Measurements from ENCODE around the gene ABL1. TPM values are rescaled to one million over a fixed set of nuclear protein-coding genes. Genes with fewer than 3 reads are reported as not detected.

ABL1 gene
- total and polyA plus RNA-seq, 7 donors = 24.5 to 127 (median 69.6) TPM

DNA sequence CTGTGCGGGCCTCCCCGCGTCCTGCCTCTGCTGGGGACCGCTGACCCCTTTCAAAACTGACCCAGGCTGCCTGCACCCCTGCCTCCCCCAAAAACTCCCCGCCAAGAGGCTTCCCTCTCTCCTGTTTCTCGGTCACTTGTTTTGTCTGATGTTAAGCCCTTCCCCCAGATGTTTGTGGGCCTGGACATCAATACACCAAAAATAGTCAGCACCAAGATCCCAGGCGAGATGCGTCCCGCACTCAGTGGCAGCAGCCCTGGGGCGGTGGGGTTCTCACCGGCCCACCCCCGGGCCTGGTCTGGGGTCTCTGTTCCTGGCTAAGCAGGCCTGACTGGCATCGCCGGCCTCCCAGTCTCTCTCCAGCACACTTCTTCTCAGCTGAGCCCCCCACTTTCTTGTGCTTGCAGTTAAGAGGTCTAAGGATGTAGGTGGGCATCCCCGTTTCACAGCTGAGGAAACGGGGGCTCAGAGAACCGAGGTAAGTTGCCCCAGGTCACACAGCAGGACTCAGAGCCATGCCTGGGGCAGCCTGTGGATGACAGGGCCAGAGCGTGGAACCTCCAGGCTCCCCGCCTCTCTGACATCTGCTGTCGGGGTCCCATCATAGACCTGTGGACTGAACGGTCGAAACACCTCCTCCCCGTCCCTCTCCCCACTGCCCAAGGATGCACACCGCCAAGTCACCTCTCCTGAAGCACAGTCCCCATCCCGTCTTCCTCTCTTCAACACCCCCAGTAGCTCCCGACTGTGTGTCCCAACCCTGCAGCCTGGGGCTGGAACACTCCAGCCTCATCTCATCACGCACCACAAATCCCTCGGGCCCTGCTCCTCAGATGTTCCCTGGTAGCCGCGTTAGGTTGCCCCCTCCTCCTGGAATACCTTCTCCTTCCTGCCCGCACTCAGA, 87.2 kb downstream of the ABL1 start:
- DNase-seq = no peak
- no peaks in the 10 kb centered on the region for H3K9me3 ChIP-seq
- peaks cover 0 to 8% (median 0%) of the 10 kb centered on the region in 4 donors for H3K4me1 ChIP-seq
- no peaks in the 10 kb centered on the region for H3K36me3 ChIP-seq
- 86 to 90% methylated on average over 31 of the region's 31 CpGs for WGBS, 2 donors
- TF ChIP-seq, protein P1, sequence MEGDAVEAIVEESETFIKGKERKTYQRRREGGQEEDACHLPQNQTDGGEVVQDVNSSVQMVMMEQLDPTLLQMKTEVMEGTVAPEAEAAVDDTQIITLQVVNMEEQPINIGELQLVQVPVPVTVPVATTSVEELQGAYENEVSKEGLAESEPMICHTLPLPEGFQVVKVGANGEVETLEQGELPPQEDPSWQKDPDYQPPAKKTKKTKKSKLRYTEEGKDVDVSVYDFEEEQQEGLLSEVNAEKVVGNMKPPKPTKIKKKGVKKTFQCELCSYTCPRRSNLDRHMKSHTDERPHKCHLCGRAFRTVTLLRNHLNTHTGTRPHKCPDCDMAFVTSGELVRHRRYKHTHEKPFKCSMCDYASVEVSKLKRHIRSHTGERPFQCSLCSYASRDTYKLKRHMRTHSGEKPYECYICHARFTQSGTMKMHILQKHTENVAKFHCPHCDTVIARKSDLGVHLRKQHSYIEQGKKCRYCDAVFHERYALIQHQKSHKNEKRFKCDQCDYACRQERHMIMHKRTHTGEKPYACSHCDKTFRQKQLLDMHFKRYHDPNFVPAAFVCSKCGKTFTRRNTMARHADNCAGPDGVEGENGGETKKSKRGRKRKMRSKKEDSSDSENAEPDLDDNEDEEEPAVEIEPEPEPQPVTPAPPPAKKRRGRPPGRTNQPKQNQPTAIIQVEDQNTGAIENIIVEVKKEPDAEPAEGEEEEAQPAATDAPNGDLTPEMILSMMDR (IDR thresholded peaks at IDR 0.05) = no peak
- TF ChIP-seq POLR2A (IDR thresholded peaks at IDR 0.05) (no peak), EP300 (IDR thresholded peaks at IDR 0.05) (no peak)
- peaks cover 0 to 15% (median 7%) of the 10 kb centered on the region in 3 donors for H3K27me3 ChIP-seq
- no peak overlapping the region for H3K4me3 ChIP-seq
- intact Hi-C loops (cut with DNase I) = no loop called here
- H3K27ac ChIP-seq = no peak overlapping the region

DNA sequence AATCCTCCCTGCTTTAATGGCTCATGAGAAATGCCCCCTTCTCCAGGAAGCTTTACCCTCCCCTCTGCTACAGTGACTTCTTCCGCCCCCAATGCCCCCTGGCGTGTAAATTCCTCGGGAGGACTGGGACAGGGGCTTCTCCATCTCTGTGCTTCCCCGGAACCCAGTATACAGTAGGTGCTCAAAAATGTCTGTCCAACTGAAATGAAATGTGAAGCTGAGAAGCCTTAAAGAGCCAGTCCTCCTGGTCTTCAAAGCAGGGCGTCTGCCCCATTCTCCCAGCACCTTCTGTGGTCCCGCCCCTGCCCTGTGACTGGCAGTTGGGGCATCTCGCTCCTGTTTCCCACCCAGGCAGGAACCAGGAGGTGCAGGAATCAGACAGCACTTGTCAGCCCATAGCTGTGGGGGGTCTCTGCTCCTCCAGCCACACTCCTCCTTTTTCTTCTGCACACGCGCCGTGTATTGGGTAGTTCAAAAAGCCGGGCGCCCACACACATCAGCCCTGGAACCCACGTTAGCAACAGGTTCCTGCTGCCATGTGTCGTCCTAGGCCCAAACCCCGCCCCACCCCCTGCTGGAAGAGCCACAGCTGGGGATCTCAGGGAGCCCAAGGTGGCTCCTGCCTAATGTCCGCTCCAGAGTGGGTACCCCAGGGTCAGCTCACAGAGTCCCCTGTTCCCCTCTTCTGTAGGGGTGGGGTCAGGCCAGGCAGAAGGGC, 88.0 kb downstream of the ABL1 start:
- 82 to 89% methylated on average over 16 of the region's 16 CpGs for WGBS, 2 donors
- intact Hi-C loops (cut with DNase I) = no loop called here
- H3K9me3 ChIP-seq = no peaks in the 10 kb centered on the region

DNA sequence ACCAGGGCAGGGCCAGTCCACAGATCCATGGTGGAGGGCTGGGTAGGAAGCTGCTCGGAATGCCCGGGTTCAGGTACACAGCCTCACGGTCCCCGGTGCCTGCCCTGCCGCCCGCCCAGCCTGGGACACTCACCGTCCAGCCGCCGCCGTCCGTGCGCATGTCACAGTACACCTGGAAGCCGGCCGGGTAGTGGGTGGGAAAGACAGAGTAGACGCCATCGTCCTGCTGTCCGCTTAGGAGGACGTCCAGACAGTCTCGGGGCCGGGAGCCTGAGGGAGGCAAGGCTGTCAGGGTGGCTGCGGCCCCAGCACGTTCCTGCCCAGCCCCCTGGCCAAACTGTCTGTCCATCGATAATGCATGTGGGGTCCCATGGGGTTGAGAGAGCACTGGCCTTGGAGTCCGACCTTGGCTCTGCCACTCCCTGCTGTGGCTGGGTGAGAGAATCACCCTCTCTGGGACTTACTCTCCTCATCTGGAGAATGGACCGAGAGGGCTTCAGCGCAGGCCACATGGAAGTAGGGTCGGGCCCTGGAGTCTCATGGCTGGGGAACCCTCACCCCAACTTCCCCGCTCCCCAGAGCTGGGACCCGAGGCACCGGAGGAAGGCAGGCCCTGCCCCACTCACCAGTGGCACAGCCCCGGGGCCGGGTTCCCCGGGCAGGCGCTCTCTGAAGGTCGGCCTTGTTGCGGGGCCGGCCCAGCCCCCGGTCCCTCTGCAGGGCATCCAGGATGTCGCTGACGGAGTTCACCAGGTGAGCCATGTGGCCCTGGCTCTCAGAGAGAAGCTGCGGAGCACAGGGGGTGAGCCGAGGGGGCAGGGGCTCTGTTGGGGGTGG, 88.8 kb downstream of the ABL1 start:
- Histone ChIP-seq H3K36me3 (no peaks in the 10 kb centered on the region), H3K27me3 (peaks cover 0 to 15% (median 7%) of the 10 kb centered on the region in 3 donors), H3K27ac (no peak overlapping the region), H3K9me3 (no peaks in the 10 kb centered on the region), H3K4me3 (no peak overlapping the region), H3K4me1 (peaks cover 0 to 14% (median 4%) of the 10 kb centered on the region in 4 donors)
- intact Hi-C loops (cut with DNase I) = no loop called here
- WGBS, 2 donors = 90% methylated on average over 42 of the region's 42 CpGs
- no peak for DNase-seq
- TF ChIP-seq EP300 (IDR thresholded peaks at IDR 0.05) = no peak
- TF ChIP-seq POLR2A (IDR thresholded peaks at IDR 0.05) = no peak
- TF ChIP-seq, protein P1 (IDR thresholded peaks at IDR 0.05) = no peak
- no peak for TF ChIP-seq POLR2AphosphoS5 (IDR thresholded peaks at IDR 0.05)

More for the DNA sequence above, 88.0 kb downstream of the ABL1 start:
- H3K4me1 ChIP-seq = peaks cover 0 to 9% (median 0%) of the 10 kb centered on the region in 4 donors
- no peak for TF ChIP-seq POLR2AphosphoS5 (IDR thresholded peaks at IDR 0.05)
- no peak for TF ChIP-seq POLR2A (IDR thresholded peaks at IDR 0.05)
- TF ChIP-seq, protein P1 (IDR thresholded peaks at IDR 0.05) = no peak
- TF ChIP-seq EP300 (IDR thresholded peaks at IDR 0.05) = no peak
- no peaks in the 10 kb centered on the region for H3K36me3 ChIP-seq
- no peak for DNase-seq
- no peak overlapping the region for H3K27ac ChIP-seq
- peaks cover 0 to 15% (median 7%) of the 10 kb centered on the region in 3 donors for H3K27me3 ChIP-seq
- H3K4me3 ChIP-seq = no peak overlapping the region

DNA sequence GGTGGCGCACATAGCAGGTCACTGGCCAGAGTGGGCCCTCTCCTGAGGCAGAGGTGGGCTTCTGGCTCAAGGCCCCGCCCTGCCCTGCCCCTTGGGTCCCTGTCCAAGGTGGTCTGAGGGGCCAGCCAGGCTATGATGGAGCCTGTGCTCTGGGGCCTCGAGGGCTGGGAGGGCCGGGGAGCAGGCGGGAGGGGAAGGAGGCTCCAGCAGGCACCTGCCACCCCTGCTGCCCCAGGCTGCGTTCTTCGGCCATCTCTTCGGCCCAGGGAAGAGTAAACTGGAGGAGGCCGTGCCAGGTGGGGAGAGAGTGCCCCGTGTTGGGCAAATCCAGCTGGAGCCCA, 89.4 kb downstream of the ABL1 start:
- 76 to 89% methylated on average over 10 of the region's 10 CpGs for WGBS, 2 donors
- H3K9me3 ChIP-seq = no peaks in the 10 kb centered on the region
- H3K27ac ChIP-seq = no peak overlapping the region
- H3K4me3 ChIP-seq = no peak overlapping the region
- DNase-seq = no peak
- intact Hi-C loops (cut with DNase I) = no loop called here
- TF ChIP-seq POLR2A (IDR thresholded peaks at IDR 0.05) = no peak
- H3K4me1 ChIP-seq = peaks cover 0 to 10% (median 5%) of the 10 kb centered on the region in 4 donors
- H3K27me3 ChIP-seq = peaks cover 0 to 15% (median 7%) of the 10 kb centered on the region in 3 donors
- H3K36me3 ChIP-seq = no peaks in the 10 kb centered on the region

All from sigmoid colon (tissue), 7 donors.